ENCODE measurements around the gene HNRNPF.
A peak's percentile ranks its signal among the peaks of the same experiment; 100 is the strongest.

Gene HNRNPF

DNA sequence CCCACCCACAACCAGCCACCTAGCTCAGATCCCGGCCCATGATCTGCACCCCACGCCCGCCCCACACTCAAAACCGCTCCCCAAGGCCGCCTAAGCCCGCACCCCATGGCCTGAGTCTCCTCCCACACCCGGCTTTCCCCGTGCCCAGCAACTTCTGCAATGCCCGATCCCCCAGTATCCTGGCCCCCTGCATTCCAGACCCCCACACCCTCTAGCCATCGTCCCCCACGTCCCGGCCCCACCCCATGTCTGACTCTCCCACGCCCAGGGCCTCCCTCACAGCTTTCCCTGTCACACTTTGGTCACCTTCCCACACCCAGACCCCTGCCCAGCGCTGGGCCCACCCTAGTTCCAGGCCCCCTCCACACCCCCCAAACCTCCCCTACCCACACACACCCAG lies 57.7 kb downstream of the HNRNPF start:
- WGBS (ENCODE audit: insufficient coverage) = 83% methylated on average over 5 of the region's 14 CpGs
- Histone ChIP-seq H3K27ac (ENCODE audit: insufficient read depth in 1 of 2, low read depth in 1 of 2, low read length in 2 of 2, poor library complexity in 1 of 2, severe bottlenecking in 2 of 2) (no peak overlapping the region), H3K4me1 (ENCODE audit: control extremely low read depth in 1 of 4, control insufficient read depth in 4 of 4, insufficient read depth in 4 of 4, low read length in 3 of 4) (peaks cover 0 to 6% (median 2%) of the 10 kb centered on the region in 4 experiments), H3K9me3 (ENCODE audit: control extremely low read depth in 1 of 5, control insufficient read depth in 4 of 5, insufficient read depth in 2 of 5, low read depth in 1 of 5, low read length in 4 of 5) (no peaks in the 10 kb centered on the region), H3K27me3 (replicated peaks in 2 of 5; ENCODE audit: control insufficient read depth in 4 of 5, insufficient read depth in 5 of 5, low read length in 4 of 5) (peaks cover 0 to 19% (median 7%) of the 10 kb centered on the region in 5 experiments), H3K36me3 (ENCODE audit: control insufficient read depth in 4 of 4, insufficient read depth in 4 of 4, low read length in 3 of 4) (no peaks in the 10 kb centered on the region), H3K4me3 (ENCODE audit: control insufficient read depth in 1 of 7, extremely low read depth in 1 of 7, insufficient read depth in 4 of 7, low read depth in 2 of 7, low read length in 6 of 7) (no peak overlapping the region)
- CTCF ChIA-PET = interaction anchor here (0.6 to 5.2 kb wide), 4 partner anchors 22 to 189 kb away, joined by 3 to 57 read pairs (median 4); no protein-coding TSS in a partner anchor
- POLR2A ChIA-PET = no interaction called here
- no peak for DNase-seq

GRCh38 chr10:43350686-43351085 lies 58.3 kb downstream of the HNRNPF start:
- 27% methylated on average over 34 of the region's 34 CpGs for WGBS (ENCODE audit: insufficient coverage)
- Histone ChIP-seq H3K27ac (ENCODE audit: insufficient read depth in 1 of 2, low read depth in 1 of 2, low read length in 2 of 2, poor library complexity in 1 of 2, severe bottlenecking in 2 of 2) (no peak overlapping the region), H3K36me3 (ENCODE audit: control insufficient read depth in 4 of 4, insufficient read depth in 4 of 4, low read length in 3 of 4) (no peaks in the 10 kb centered on the region), H3K9me3 (ENCODE audit: control extremely low read depth in 1 of 5, control insufficient read depth in 4 of 5, insufficient read depth in 2 of 5, low read depth in 1 of 5, low read length in 4 of 5) (no peaks in the 10 kb centered on the region), H3K27me3 (replicated peaks in 2 of 5; ENCODE audit: control insufficient read depth in 4 of 5, insufficient read depth in 5 of 5, low read length in 4 of 5) (peaks cover 0 to 19% (median 7%) of the 10 kb centered on the region in 5 experiments), H3K4me3 (ENCODE audit: control insufficient read depth in 1 of 7, extremely low read depth in 1 of 7, insufficient read depth in 4 of 7, low read depth in 2 of 7, low read length in 6 of 7) (peak overlapping the region in 3 of 7 experiments; percentile 28 to 52 (median 32)), H3K4me1 (ENCODE audit: control extremely low read depth in 1 of 4, control insufficient read depth in 4 of 4, insufficient read depth in 4 of 4, low read length in 3 of 4) (peaks cover 0 to 6% (median 2%) of the 10 kb centered on the region in 4 experiments)
- POLR2A ChIA-PET = no interaction called here
- CTCF ChIA-PET = interaction anchor here (0.7 to 5.2 kb wide), 5 partner anchors 9 to 79 kb away, joined by 3 to 57 read pairs (median 4); no protein-coding TSS in a partner anchor
- peak in 2 of 3 donors; percentile 19 to 29 for DNase-seq

DNA sequence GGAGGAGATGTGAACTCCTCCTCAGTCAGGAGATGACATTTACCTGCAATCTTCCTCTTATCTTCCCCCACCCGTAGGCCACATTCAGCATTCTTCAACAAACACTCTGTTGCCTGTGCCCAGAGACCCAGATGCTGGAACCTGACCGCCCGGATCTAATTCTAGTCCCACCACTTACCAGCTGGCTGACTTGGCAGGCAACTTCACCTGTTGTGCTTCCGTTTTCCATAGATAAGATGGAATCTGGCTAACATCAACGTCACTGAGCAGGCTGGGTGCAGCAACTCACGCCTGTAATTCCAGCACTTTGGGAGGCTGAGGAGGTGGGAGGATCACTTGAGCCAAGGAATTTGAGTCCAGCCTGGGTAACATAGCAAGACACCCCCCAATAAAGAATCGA lies 58.8 kb downstream of the HNRNPF start:
- Histone ChIP-seq H3K9me3 (ENCODE audit: control extremely low read depth in 1 of 5, control insufficient read depth in 4 of 5, insufficient read depth in 2 of 5, low read depth in 1 of 5, low read length in 4 of 5) (no peaks in the 10 kb centered on the region), H3K4me3 (ENCODE audit: control insufficient read depth in 1 of 7, extremely low read depth in 1 of 7, insufficient read depth in 4 of 7, low read depth in 2 of 7, low read length in 6 of 7) (peak overlapping the region in 1 of 7 experiments; percentile 32), H3K36me3 (ENCODE audit: control insufficient read depth in 4 of 4, insufficient read depth in 4 of 4, low read length in 3 of 4) (no peaks in the 10 kb centered on the region), H3K27me3 (replicated peaks in 2 of 5; ENCODE audit: control insufficient read depth in 4 of 5, insufficient read depth in 5 of 5, low read length in 4 of 5) (peaks cover 0 to 19% (median 7%) of the 10 kb centered on the region in 5 experiments), H3K4me1 (ENCODE audit: control extremely low read depth in 1 of 4, control insufficient read depth in 4 of 4, insufficient read depth in 4 of 4, low read length in 3 of 4) (peaks cover 0 to 6% (median 2%) of the 10 kb centered on the region in 4 experiments), H3K27ac (ENCODE audit: insufficient read depth in 1 of 2, low read depth in 1 of 2, low read length in 2 of 2, poor library complexity in 1 of 2, severe bottlenecking in 2 of 2) (no peak overlapping the region)
- POLR2A ChIA-PET = no interaction called here
- 78% methylated on average over 4 of the region's 7 CpGs for WGBS (ENCODE audit: insufficient coverage)
- DNase-seq = no peak
- CTCF ChIA-PET = interaction anchor here (0.7 to 5.2 kb wide), 7 partner anchors 10 to 94 kb away, joined by 3 to 57 read pairs (median 4); no protein-coding TSS in a partner anchor

DNA sequence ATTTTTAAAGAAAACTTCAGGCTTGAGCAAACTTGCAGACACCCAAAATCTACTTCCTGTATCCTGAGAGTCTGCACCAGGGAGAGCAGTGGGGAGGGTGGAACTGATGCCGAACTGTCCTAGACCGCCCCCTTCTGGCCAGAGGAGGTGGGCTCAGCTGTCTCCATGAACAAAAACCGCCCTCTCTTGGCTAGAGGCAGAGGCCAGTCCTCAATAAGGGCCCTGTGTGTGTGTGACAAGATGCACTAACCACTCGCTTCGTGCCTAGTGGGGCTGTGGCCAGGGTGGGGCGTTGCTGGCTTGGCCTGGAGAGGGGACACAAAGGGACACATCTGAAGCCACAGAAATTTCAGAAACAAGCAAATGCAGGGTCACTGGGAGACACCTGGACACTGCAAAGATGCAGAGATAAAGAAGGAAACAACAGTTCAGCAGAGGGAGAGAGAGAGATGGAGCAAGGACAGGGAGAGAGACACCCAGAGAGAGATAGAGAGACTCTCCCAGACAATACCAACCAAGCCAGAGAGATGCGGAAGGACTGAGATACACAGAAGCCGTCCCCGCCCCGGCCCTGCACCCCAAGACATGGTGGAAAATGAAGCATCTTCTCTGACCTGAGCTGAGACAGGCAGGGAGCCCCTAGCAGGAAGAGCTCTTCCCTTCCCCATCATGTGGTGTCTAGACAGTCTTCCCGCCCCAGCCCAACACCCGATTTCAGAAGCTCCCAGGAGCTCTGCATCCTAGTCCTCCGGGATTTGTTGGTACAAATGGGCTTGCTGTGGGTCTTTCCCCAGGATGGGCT lies 60.3 kb downstream of the HNRNPF start:
- H3K36me3 ChIP-seq (ENCODE audit: control insufficient read depth in 4 of 4, insufficient read depth in 4 of 4, low read length in 3 of 4) = no peaks in the 10 kb centered on the region
- H3K27ac ChIP-seq (ENCODE audit: insufficient read depth in 1 of 2, low read depth in 1 of 2, low read length in 2 of 2, poor library complexity in 1 of 2, severe bottlenecking in 2 of 2) = no peak overlapping the region
- POLR2A ChIA-PET = interaction anchor here (0.6 kb wide), 1 partner anchor 80 kb away, joined by 4 read pairs; no protein-coding TSS in a partner anchor
- peak; percentile 88 to 94 (median 92) for DNase-seq
- 54% methylated on average over 11 of the region's 13 CpGs for WGBS (ENCODE audit: insufficient coverage)
- H3K4me1 ChIP-seq (ENCODE audit: control extremely low read depth in 1 of 4, control insufficient read depth in 4 of 4, insufficient read depth in 4 of 4, low read length in 3 of 4) = peaks cover 0 to 6% (median 2%) of the 10 kb centered on the region in 4 experiments
- H3K4me3 ChIP-seq (ENCODE audit: control insufficient read depth in 1 of 7, extremely low read depth in 1 of 7, insufficient read depth in 4 of 7, low read depth in 2 of 7, low read length in 6 of 7) = no peak overlapping the region
- H3K9me3 ChIP-seq (ENCODE audit: control extremely low read depth in 1 of 5, control insufficient read depth in 4 of 5, insufficient read depth in 2 of 5, low read depth in 1 of 5, low read length in 4 of 5) = no peaks in the 10 kb centered on the region
- CTCF ChIA-PET = interaction anchor here (0.9 to 5.2 kb wide), 17 partner anchors 11 to 144 kb away, joined by 3 to 57 read pairs (median 6); no protein-coding TSS in a partner anchor
- peaks cover 0 to 19% (median 8%) of the 10 kb centered on the region in 5 experiments for H3K27me3 ChIP-seq (replicated peaks in 2 of 5; ENCODE audit: control insufficient read depth in 4 of 5, insufficient read depth in 5 of 5, low read length in 4 of 5)

- no peaks in the 10 kb centered on the region for H3K36me3 ChIP-seq (ENCODE audit: control insufficient read depth in 4 of 4, insufficient read depth in 4 of 4, low read length in 3 of 4)
- no peak overlapping the region for H3K27ac ChIP-seq (ENCODE audit: insufficient read depth in 1 of 2, low read depth in 1 of 2, low read length in 2 of 2, poor library complexity in 1 of 2, severe bottlenecking in 2 of 2)
- ChIA-PET CTCF (interaction anchor here (0.9 to 5.2 kb wide), 13 partner anchors 12 to 143 kb away, joined by 3 to 57 read pairs (median 6); no protein-coding TSS in a partner anchor), POLR2A (no interaction called here)
- peaks cover 0 to 19% (median 9%) of the 10 kb centered on the region in 5 experiments for H3K27me3 ChIP-seq (replicated peaks in 2 of 5; ENCODE audit: control insufficient read depth in 4 of 5, insufficient read depth in 5 of 5, low read length in 4 of 5)
- H3K9me3 ChIP-seq (ENCODE audit: control extremely low read depth in 1 of 5, control insufficient read depth in 4 of 5, insufficient read depth in 2 of 5, low read depth in 1 of 5, low read length in 4 of 5) = no peaks in the 10 kb centered on the region
- no peak overlapping the region for H3K4me3 ChIP-seq (ENCODE audit: control insufficient read depth in 1 of 7, extremely low read depth in 1 of 7, insufficient read depth in 4 of 7, low read depth in 2 of 7, low read length in 6 of 7)
- 83% methylated on average over 1 of the region's 4 CpGs for WGBS (ENCODE audit: insufficient coverage)
- peaks cover 0 to 6% (median 2%) of the 10 kb centered on the region in 4 experiments for H3K4me1 ChIP-seq (ENCODE audit: control extremely low read depth in 1 of 4, control insufficient read depth in 4 of 4, insufficient read depth in 4 of 4, low read length in 3 of 4)
- no peak for DNase-seq
Observed at GRCh38 chr10:43347997-43348396, 61.0 kb downstream of the HNRNPF start.

GRCh38 chr10:43344051-43344450 lies 64.9 kb downstream of the HNRNPF start:
- Histone ChIP-seq H3K4me3 (ENCODE audit: control insufficient read depth in 1 of 7, extremely low read depth in 1 of 7, insufficient read depth in 4 of 7, low read depth in 2 of 7, low read length in 6 of 7) (no peak overlapping the region), H3K4me1 (ENCODE audit: control extremely low read depth in 1 of 4, control insufficient read depth in 4 of 4, insufficient read depth in 4 of 4, low read length in 3 of 4) (no peaks in the 10 kb centered on the region), H3K27ac (ENCODE audit: insufficient read depth in 1 of 2, low read depth in 1 of 2, low read length in 2 of 2, poor library complexity in 1 of 2, severe bottlenecking in 2 of 2) (no peak overlapping the region), H3K9me3 (ENCODE audit: control extremely low read depth in 1 of 5, control insufficient read depth in 4 of 5, insufficient read depth in 2 of 5, low read depth in 1 of 5, low read length in 4 of 5) (no peaks in the 10 kb centered on the region), H3K27me3 (replicated peaks in 2 of 5; ENCODE audit: control insufficient read depth in 4 of 5, insufficient read depth in 5 of 5, low read length in 4 of 5) (peaks cover 0 to 13% (median 2%) of the 10 kb centered on the region in 5 experiments), H3K36me3 (ENCODE audit: control insufficient read depth in 4 of 4, insufficient read depth in 4 of 4, low read length in 3 of 4) (no peaks in the 10 kb centered on the region)
- DNase-seq = no peak
- CTCF ChIA-PET = interaction anchor here (0.9 to 2.9 kb wide), 2 partner anchors 40 to 117 kb away, joined by 3 to 13 read pairs; no protein-coding TSS in a partner anchor
- POLR2A ChIA-PET = interaction anchor here (0.6 kb wide), 1 partner anchor 105 kb away, joined by 4 read pairs; no protein-coding TSS in a partner anchor
- WGBS (ENCODE audit: insufficient coverage) = 94% methylated on average over 8 of the region's 8 CpGs

- WGBS (ENCODE audit: insufficient coverage) = 100% methylated on average over 2 of the region's 15 CpGs
- POLR2A ChIA-PET = no interaction called here
- peaks cover 0 to 1% (median 0%) of the 10 kb centered on the region in 4 experiments for H3K4me1 ChIP-seq (ENCODE audit: control extremely low read depth in 1 of 4, control insufficient read depth in 4 of 4, insufficient read depth in 4 of 4, low read length in 3 of 4)
- no peaks in the 10 kb centered on the region for H3K36me3 ChIP-seq (ENCODE audit: control insufficient read depth in 4 of 4, insufficient read depth in 4 of 4, low read length in 3 of 4)
- H3K9me3 ChIP-seq (ENCODE audit: control extremely low read depth in 1 of 5, control insufficient read depth in 4 of 5, insufficient read depth in 2 of 5, low read depth in 1 of 5, low read length in 4 of 5) = no peaks in the 10 kb centered on the region
- no peak overlapping the region for H3K27ac ChIP-seq (ENCODE audit: insufficient read depth in 1 of 2, low read depth in 1 of 2, low read length in 2 of 2, poor library complexity in 1 of 2, severe bottlenecking in 2 of 2)
- H3K4me3 ChIP-seq (ENCODE audit: control insufficient read depth in 1 of 7, extremely low read depth in 1 of 7, insufficient read depth in 4 of 7, low read depth in 2 of 7, low read length in 6 of 7) = no peak overlapping the region
- DNase-seq = no peak
- H3K27me3 ChIP-seq (replicated peaks in 2 of 5; ENCODE audit: control insufficient read depth in 4 of 5, insufficient read depth in 5 of 5, low read length in 4 of 5) = peaks cover 0 to 10% (median 2%) of the 10 kb centered on the region in 5 experiments
- CTCF ChIA-PET = no interaction called here
Observed at GRCh38 chr10:43343126-43343525, 65.9 kb downstream of the HNRNPF start.

Data from common myeloid progenitor, CD34-positive (primary cell).